ENCODE data around the gene CYS1.
"Not testable (repeated sequence)": the region's sequence is repeated elsewhere in the genome, so short reads cannot be mapped to it uniquely, and the experiment has no call there.

Gene CYS1

GRCh38 chr2:10032746-10033105, 47.5 kb downstream of the CYS1 start:
- DNase-seq: no peak
- TF ChIP-seq CTCF (IDR thresholded peaks at IDR 0.05; ENCODE audit: low read depth, low read length): no peak
- no peak overlapping the region for H3K4me3 ChIP-seq (ENCODE audit: low read depth, low read length)
- no peaks in the 10 kb centered on the region for H3K27me3 ChIP-seq (ENCODE audit: insufficient read depth, low read depth, severe bottlenecking)
- H3K36me3 ChIP-seq: no peaks in the 10 kb centered on the region
- H3K27ac ChIP-seq: peak overlapping the region; percentile 8
- no peaks in the 10 kb centered on the region for H3K9me3 ChIP-seq (ENCODE audit: severe bottlenecking)

DNA sequence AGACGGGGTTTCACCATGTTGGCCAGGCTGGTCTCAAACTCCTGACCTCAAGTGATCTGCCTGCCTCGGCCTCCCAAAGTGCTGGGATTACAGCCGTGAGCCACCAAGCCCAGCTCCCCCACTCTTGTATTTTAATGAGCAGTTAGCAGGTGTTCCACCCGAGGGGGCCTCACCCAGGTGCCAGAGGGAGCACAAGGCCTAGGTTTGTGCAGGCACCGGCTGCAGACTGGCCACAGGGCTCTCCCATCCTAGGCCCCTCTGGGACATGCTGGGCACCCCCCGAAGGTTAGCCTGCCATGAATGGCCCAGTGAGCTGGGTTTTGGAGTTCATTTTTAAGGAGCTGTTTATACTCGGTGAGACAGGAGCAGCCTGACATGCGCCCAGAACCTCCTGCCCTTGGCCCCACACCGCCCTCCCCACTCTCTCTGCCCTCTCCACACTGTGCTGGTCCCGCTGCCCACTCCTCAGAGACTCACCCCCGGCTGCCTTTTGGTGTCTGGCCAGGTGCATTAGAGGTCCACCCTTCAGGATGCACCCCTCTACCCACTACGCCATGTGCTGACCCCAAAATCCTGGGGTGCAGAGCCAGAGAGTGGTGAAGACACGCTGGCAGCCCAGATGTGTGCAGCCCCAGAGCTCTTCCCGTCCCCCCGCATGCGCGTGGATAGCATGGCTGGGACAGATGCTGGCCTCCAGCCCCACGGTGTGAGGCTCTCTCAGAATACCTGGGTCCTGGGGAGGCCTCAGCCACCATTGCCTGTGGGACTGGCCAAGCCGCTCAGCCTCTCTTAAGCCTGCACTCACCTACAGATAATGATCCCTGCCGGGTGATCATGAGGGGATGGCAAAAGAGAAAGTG, 48.1 kb downstream of the CYS1 start:
- H3K9me3 ChIP-seq (ENCODE audit: severe bottlenecking): no peaks in the 10 kb centered on the region
- H3K27ac ChIP-seq: peak overlapping the region; percentile 90
- no peak overlapping the region for H3K4me3 ChIP-seq (ENCODE audit: low read depth, low read length)
- no peak for DNase-seq
- TF ChIP-seq CTCF (IDR thresholded peaks at IDR 0.05; ENCODE audit: low read depth, low read length): no peak
- H3K36me3 ChIP-seq: no peaks in the 10 kb centered on the region
- H3K27me3 ChIP-seq (ENCODE audit: insufficient read depth, low read depth, severe bottlenecking): no peaks in the 10 kb centered on the region

GRCh38 chr2:10030798-10031197, 49.4 kb downstream of the CYS1 start:
- H3K36me3 ChIP-seq; H3K9me3 ChIP-seq (ENCODE audit: severe bottlenecking); H3K27me3 ChIP-seq (ENCODE audit: insufficient read depth, low read depth, severe bottlenecking): not testable (repeated sequence)
- H3K4me3 ChIP-seq (ENCODE audit: low read depth, low read length): peak overlapping the region; percentile 46
- peak; percentile 69 for DNase-seq
- H3K27ac ChIP-seq: peak overlapping the region; percentile 90

GRCh38 chr2:10030311-10030736, 49.9 kb downstream of the CYS1 start:
- Histone ChIP-seq H3K27me3 (ENCODE audit: insufficient read depth, low read depth, severe bottlenecking) (no peaks in the 10 kb centered on the region), H3K27ac (peak overlapping the region; percentile 90), H3K4me3 (ENCODE audit: low read depth, low read length) (peak overlapping the region; percentile 46), H3K36me3 (no peaks in the 10 kb centered on the region), H3K9me3 (ENCODE audit: severe bottlenecking) (no peaks in the 10 kb centered on the region)
- peak; percentile 96 for DNase-seq
- TF ChIP-seq CTCF (IDR thresholded peaks at IDR 0.05; ENCODE audit: low read depth, low read length): no peak

- no peak overlapping the region for H3K4me3 ChIP-seq (ENCODE audit: low read depth, low read length)
- no peak for DNase-seq
- TF ChIP-seq CTCF (IDR thresholded peaks at IDR 0.05; ENCODE audit: low read depth, low read length): no peak
- H3K27ac ChIP-seq: peak overlapping the region; percentile 90
- no peaks in the 10 kb centered on the region for H3K27me3 ChIP-seq (ENCODE audit: insufficient read depth, low read depth, severe bottlenecking)
- H3K9me3 ChIP-seq (ENCODE audit: severe bottlenecking): no peaks in the 10 kb centered on the region
- no peaks in the 10 kb centered on the region for H3K36me3 ChIP-seq
Measured at GRCh38 chr2:10029875-10030223, 50.4 kb downstream of the CYS1 start.

DNA sequence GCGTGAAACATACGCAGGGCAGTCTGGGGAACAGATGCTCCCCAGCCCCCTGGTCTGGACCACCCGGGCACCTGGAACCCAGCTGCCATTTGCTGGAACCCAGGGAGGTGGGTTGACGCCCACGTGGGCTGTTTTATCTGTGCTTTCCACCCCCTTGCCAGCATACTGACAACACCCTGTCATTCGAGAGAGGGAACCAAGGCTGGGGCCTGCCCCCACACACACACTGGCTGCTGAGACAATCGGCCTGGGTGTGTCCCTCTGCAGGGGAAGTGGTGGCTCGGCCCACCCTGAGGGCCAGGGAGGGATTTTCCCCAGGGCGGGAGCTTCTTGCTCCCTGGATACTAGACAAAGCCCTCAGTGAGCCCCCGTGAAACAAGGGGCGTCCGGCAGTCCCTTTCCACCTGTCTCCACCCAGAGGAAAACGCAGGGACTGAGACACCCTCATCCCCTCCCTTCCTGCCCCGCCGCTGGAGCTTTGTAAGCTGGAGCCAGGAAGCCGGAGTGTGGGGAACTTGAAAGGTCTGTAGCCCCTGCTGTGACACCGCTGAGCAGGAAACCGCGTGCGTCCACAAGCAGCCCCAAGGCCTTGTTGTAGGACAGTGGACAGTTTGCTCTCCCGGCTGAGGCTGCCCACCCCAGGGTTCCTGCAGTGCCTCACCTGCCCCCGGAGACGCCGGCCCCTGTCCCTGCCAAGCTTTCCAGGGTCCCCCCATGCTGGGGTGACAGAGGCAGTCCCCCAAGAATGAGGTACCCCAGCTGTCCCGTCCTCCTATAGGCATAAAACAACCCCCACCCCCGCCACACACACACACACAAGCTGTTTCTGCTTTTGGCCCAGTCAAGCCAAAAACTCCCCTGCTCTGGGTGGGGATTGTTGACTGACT, 51.0 kb downstream of the CYS1 start:
- Histone ChIP-seq H3K9me3 (ENCODE audit: severe bottlenecking) (no peaks in the 10 kb centered on the region), H3K36me3 (no peaks in the 10 kb centered on the region), H3K27me3 (ENCODE audit: insufficient read depth, low read depth, severe bottlenecking) (no peaks in the 10 kb centered on the region), H3K27ac (peak overlapping the region; percentile 90), H3K4me3 (ENCODE audit: low read depth, low read length) (no peak overlapping the region)
- DNase-seq: peak; percentile 80
- no peak for TF ChIP-seq CTCF (IDR thresholded peaks at IDR 0.05; ENCODE audit: low read depth, low read length)
